Amniotic epithelial cell (primary cell): ENCODE data around the gene PDZK1IP1.
A peak's percentile ranks its signal among the peaks of the same experiment; 100 is the strongest.
"Not testable (repeated sequence)": the region's sequence is repeated elsewhere in the genome, so short reads cannot be mapped to it uniquely, and the experiment has no call there.

Source experiments
- DNase-seq: peaks from one replicate; pipeline ENCODE4 v3.0.0-alpha.2; 2010; ENCODE audit warnings: low read depth

The PDZK1IP1 gene

DNA sequence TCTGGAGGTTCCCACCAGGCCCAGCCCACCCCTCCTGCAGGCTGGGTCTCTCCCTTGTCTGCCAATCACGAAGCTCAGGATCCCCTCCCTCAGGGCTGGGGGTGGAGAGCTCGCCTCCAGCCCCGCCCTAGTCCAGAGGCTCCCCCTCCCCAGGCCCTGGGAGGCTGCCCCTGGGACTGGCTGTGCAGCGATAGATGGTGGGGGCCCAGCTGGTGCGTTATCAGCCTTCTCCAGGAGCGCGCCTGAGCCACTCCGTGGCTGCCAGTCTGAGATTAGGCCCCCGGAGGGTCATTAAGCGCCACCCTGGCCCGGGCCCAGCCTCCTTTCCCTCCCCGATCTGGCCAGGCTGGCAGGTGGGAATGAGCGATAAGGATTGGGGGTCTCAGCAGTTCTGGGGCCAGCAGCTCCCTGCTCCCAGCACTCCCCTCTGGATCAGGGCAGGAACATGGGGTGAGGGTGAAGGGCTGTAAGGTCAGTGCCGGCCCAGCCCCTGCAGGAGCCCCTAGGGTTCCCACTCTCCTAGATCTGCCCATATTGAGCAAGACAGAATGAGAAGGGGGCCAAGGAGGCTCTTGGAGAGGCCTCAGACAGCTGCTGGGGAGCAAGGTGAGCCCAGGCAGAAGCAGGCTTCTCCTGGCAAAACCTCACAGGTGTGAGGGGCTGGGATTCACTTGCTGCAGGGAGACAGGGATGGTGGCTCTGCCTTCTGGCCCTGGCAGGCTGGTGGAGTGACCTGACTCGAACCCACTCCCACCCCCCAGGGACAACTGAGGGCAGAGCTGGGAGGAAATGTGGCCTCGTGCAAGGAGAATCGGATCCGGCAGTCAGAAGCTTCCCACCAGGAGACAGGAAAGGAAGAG, 8.5 kb downstream of the PDZK1IP1 start:
- no peak for DNase-seq

DNA sequence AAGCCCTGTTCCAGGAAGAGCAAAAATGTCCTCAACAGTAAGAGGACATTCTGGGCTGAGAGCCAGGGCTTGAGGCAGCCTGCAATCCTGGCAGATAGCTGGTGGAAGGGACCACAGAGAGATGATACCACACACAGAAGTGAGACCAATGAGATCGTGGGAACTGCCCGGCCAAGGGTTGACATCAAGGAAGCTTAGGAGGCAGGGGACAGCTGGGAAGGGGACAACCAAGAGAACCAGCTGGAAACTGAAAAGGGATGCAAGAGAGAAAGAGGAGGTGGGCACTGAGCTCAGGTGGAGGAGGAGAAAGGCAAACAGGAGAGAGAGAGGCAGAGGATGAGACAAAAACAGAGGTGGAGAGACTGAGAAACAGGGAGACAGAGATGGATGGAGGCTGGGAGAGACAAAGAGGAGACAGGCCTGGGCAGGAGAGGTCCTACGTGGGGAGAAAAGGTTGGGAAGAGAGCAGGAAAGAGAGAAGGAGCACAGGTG, 9.2 kb downstream of the PDZK1IP1 start:
- DNase-seq = peak; percentile 17

DNA sequence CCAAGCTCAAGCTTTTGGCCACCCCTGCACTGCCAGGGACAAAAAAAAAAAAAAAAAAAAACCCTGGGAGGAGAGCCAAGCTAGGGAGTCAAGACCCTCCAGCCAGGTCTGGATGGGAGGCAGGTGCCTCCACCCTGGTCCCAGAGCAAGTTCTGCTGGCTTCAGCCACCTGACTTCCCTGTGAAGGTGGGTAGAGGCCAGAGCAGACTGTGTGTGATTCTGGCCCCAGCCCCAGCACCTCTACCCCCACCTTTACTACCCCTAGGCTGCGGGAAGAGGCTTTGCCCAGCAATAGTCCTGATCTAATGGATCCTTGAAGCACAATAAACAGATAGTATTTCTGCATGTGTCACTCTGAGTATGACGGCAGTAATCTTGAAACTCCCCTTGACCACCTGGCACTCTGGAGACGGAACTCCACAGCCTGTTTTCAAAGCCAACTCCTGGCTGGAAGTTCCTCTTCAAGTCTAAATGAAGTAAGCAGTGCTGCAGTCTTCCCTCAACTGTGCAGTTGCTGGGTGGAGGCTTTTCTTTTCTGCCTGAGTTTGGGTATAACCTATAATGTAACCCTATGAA, 9.8 kb downstream of the PDZK1IP1 start:
- no peak for DNase-seq

DNA sequence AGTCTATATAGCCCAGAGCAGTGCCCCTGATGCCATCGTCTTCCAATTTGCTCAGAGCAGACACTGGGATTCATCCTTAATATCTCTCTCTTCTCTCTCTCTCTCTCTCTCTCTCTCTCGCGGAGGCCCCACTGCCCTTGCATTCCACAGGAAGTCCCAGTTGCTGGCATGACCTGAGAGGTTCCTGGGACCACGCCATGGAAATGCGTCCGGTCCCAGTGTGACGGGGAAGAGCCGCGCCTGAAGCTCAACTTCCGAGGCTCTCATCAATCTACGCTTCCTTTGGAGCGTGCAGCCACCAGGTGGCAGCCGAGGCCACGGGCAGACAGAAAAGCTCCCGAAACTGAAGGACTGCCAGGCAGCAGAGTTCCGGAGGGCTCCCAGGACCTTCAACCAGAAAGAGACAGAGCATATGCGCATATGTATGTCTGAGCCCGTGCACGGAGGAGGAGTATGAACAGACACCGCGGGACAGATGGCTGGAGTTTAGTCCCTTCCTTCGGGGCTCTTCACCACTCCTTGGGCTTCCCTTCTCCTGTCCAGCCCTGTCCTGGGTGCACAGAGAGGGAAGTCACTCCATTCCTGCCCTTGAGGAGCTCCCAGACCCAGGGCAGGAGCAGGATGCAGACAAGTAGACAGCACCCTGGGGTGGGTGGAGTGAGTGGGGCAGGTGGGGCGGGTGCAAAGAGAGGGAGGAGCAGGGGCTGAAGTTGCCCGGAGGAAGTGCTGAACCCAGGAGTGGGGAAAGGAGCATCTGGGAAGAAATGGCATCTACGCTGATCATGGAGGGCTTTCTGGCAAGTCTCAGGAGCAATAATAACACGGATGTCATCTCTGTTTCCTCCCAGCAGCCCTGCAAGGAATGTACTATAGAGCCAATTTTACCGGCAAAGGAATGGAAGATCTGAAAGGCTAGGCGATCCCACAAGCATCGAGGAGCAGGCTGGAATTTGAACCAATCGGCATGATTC, 10.5 kb downstream of the PDZK1IP1 start:
- DNase-seq = peak; percentile 85

DNA sequence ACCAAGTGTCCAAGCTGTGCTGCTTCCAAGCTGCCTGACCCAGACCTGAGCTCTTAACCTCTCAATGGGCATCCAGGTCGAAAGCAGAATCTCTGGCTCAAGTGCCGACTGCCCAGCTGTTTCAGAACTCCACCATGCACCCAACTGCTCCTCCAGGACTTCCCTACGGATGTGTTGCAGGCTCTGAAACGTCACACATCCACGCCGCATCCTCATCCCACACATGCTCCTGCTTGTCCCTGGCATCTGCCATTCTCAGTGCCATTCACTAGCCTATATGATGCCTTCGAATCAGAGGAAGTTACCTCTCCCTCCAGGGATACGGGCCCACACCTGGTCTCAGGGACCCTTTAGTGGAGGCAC, 11.2 kb downstream of the PDZK1IP1 start:
- no peak for DNase-seq

DNA sequence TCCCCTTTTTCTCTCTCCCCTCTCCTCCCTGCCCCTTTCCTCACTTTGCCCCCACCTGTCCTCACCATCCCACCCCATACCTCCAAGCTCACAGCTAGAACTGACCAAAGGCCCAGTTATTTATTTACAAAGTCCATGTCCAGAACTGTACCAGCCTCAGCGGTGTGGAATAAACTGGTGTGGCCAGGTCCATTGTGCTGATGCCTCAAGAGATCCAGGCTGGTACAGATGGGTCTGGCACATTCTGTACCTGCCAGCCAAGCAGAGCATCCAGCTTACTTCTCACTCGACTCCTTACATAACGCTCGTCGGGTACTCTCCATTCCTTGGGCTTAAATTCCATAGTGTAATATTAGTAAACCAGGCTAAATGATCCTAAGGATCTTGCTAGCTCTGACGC, 11.8 kb downstream of the PDZK1IP1 start:
- DNase-seq = no peak

DNA sequence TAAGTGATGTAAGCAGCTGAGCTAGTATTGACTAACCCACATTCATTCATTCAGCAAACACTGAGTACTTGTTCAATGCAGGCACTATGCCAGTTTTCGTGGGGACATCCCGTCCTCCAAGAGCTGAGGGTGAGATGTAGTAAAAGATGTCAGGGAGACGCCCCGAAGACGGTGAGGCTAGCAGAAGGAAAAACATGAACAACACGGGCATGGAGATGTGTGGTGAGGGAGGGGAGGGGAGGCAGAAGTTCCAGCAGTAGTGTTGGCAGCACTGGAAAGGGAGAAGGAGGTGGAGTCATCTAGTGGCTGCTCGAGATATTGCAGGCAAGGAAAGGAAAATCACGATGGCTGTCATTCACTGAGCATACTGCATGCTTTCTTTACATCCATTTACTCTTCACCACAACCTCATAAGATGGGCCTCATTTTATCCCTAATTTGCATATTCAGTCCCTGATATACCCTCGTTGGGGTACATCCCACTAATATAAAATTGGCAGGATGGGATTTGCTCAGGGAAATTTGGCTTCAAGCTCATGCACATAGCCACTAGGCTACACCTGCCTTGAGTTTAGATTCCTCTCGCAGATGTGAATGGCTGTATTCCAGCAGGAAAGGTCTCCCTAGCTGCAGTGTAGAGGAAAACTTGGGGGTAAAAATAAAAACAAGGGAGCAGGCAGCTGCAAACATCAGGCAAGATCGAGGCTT, 14.5 kb downstream of the PDZK1IP1 start:
- peak; percentile 58 for DNase-seq

DNA sequence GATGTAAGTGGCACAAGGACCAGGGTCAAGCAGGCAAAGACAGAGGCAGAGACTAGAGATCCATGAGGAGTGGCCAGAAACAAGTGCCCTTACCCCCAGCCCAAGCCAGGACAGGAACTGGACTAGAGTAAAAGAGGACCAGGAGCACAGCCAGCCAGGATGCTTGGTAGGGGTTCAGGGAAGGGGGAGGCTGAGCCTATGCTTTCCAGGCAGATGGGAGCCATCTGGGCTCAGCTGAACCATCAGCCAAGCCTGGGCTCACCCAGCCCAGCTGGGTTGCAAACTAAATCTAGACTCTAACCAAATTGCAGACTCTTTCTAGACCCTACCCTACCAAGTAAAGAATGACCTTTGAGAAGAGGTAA, 15.2 kb downstream of the PDZK1IP1 start:
- no peak for DNase-seq

DNA sequence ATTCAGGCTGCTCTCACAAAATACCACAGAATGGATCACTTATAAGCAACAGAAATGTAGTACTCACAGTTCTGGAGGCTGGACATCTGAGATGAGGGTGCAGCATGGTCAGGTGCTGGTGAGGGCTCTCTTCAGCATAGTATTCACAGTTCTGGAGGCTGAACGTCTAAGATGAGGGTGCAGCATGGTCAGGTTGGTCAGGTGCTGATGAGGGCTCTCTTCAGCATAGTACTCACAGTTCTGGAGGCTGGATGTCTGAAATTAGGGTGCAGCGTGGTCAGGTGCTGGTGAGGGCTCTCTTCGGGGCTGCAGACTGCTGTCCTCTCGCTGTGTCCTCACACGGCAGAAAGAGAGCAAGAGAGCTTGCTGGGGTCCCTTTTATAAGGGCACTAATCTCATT, 17.1 kb downstream of the PDZK1IP1 start:
- no peak for DNase-seq

DNA sequence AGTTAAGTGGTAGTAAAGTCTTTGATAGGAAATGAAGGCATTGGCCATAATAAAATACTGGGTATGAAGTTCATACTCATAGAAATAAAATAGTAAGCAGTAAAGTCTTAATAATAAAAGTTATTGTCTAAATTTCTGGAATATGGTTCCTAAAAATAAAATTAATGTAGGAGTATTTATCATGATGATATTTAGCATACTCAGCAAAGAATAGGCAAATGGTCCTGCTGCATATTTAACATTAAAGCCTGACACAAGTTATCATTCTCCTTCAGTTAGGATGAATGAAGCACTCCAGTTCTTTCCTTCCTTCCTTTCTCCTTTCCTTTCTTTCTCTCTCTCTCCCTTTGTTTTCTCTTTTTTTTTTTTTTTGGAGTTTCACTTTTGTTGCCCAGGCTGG, 25.3 kb downstream of the PDZK1IP1 start:
- DNase-seq = no peak

DNA sequence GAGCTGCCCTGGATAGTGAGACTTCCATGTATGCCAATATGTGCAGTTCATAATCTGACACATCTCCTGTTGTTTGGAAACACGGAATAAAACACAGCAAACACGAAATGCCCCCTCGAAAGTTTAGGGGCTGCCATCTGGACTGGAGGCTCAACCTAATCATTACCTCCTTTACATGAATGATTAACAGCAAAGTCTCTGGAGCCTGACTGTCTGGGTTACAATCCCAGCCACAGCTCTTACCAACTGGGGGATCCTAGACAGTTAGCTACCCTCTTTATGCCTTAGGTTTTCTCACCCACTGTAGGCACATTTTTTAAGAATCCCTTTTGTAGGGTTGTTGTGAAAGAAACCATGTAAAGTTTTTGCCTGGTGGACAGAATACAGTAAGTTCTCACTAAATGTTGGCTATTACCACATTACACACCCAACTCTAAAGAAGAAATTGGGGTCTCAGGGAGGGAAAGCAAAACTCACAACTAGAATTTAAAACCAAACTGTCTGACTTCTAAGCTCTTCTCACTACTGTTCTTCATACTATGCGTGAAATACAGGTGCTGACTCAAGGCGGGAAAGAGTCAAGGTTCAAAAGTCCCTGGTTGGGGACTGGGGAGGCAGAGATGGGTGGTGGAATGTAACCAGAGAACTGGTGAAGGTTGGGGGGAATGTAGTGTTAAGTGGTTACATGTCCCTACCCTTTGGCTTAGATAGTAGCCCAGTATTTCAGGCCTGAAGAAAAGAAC, 28.4 kb downstream of the PDZK1IP1 start:
- no peak for DNase-seq

DNA sequence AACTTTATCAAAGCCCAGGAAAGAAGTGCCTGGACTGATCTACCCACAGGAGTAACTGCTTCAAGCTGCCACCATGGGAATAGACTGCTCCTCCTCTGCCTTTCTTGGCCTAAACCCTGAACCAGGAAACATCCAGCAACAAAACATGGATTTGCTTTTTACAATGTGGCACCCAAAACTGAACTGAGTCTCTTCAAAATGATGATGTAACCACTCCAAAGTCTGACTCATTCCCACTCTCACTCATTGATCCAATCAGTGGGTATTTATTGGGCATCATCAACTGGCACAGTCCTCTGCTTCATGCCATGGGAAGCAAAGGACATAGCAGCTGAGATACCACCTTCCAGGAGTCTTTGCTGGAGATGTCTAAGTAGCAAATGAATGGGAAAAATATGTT, 29.1 kb downstream of the PDZK1IP1 start:
- no peak for DNase-seq

DNA sequence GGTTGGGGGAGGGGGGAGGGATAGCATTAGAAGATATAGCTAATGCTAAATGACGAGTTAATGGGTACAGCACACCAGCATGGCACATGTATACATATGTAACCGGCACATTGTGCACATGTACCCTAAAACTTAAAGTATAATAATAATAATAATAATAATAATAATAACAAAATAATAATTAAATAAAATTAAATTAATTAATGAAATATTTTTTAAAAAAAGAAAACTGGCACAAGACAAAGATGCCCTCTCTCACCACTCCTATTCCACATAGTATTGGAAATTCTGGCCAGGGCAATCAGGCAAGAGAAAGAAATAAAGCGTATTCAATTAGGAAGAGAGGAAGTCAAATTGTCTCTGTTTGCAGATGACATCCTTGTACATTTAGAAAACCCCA, 31.9 kb downstream of the PDZK1IP1 start:
- not testable (repeated sequence) for DNase-seq

DNA sequence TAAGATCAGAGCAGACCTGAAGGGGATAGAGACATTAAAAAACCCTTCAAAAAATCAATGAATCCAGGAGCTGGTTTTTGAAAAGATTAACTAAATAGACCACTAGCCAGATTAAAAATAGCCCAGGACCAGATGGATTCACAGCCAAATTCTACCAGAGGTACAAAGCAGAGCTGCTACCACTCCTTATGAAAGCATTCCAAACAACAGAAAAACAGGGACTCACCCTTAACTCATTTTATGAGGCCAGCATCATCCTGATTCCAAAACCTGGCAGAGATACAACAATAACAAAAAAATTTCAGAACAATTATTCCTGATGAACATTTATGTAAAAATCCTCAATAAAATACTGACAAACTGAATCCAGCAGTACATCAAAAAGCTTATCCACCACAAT, 33.4 kb downstream of the PDZK1IP1 start:
- DNase-seq = not testable (repeated sequence)

DNA sequence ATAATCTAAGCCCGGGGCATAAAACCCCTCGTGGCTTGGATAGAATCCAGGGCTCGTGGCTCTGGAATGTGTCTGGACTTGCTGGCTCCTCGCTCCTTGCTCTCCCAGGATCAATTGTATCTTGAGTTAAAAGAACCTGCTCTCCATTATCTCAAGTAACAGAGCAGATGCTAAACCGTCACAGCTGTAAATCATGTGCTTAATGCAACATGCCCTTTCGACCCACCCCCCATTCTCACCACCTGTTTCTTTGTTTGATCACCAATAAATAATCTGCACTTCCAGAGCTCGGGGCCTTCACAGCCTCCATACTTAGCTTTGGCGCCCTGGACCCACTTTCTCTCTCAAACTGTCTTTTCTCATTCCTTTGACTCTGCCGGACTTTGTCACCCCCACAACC, 40.7 kb downstream of the PDZK1IP1 start:
- DNase-seq = not testable (repeated sequence)

DNA sequence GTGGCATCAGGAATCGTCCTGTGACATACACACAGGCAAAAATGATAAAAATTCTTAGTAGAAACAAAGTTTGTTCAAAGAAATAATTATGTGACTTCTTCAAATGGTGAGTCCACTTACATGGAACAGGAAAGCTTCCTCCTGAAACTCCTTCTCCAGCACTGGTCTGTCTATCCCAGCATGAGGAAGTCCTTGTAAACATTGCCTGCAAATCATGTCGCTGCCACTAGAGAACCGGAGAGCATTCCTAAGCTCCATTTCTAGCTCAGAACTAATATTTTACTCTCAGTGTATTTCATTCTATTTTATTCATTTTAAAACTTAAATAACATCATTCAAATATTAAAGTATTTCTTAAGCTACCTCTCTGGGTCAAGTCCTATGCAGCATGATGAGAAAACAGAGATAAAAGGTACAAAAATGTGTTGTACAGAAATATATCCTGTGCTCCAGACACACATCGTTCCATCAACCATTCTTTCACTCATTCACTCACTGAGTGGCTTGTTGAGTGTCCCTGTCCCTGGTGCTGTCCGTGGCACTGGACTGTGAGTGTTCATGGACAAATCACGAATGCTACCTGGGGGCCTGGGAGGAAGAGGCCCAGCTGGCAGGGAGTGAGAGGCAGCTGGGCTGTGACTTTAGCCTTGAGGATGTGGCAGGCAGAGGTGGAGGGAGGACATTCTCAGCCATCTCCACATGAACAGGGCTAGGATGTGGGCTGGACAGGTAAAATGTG, 42.6 kb downstream of the PDZK1IP1 start:
- DNase-seq = no peak

DNA sequence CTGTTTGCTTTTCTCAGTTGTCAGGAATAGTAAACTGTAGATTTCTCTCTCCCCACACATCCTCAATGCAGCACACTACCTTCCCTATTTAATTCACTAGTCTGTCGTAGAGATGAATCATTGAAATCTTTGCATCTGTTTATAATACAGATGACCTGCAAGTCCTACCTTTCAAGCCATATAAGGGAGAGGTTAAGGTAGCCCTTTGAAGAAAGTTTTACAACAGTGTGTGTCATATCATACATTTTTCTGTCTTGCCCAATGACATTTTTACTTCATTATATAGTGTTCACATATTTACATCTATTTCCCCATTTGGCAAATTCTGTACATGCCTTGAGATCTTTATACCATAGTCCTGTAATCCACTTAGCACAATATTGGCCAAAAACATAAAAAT, 43.3 kb downstream of the PDZK1IP1 start:
- DNase-seq = not testable (repeated sequence)

DNA sequence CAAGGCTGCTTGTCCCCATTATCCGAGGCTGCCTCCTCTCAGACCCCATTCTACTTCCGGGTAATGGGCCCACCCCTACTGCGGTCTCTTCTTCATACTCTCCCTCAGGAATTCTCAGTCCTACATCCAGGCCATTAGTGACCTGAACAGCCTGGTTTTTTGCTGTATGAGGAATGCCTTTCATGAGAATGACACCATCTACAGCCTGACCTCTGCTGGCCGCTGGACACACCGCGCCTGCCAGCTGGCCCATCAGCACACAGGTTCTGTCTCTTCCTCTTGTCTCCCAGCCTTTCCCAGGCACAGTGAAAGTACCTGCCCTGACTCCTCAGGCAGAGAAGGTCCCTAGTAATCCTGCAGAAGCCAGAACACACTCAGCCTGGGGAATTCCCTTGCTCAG, 46.2 kb downstream of the PDZK1IP1 start:
- not testable (repeated sequence) for DNase-seq

DNA sequence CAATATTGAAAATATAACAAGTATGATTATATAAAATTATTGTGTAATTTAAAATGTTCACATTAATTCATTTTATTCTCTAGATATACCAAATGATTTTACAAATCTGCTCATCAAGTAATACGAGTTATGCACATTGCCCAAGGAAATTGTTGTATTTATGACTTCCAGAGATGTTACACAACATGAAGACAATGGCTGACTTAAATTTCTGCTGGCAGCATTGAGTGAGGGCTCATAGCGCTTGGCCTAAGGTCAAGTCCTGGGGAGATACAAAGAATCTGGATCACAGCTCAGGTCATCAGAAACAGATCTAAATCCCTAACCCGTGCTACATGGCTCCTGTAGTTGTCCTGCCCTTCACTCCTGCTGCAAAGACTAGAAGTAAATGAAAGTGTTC, 49.5 kb downstream of the PDZK1IP1 start:
- DNase-seq = not testable (repeated sequence)

DNA sequence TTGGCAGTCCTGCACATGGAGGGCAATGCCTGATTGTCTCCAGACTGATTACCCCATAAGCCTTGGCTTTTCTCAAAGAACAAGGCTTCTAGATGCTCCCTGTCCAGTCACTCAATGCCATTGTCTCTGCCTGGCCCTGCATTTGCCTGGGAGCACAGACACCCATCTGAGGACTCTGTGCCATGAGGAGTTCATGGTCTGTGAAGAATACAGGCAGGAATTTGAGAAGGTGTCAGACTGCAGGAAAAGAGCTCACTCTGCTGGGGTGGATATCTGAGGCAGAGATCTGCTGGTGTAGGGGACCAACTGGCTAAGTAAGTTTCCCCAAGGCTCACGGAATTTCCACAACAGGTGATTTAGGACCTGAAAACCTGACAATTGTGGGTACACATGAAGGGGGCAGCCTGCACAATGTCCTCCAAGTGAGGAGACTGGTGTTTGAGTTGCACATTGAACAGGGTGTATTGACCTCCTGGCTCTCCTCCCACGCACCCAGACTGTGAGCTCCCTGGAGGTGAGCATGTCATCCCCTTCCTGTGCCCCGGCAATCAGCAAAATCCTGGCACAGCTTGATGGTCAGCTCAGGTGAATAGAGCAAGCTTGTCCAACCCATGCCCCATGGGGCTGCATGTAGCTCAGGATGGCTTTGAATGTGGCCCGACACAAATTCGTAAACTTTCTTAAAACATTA, 51.8 kb downstream of the PDZK1IP1 start:
- no peak for DNase-seq
